OCI-M1 (cell line): ENCODE data around the gene MBTPS1.

Experiments used
- DNase-seq: peaks from one replicate; lab custom pipeline; 2025; lab: John Stamatoyannopoulos, UW

Gene MBTPS1

DNA sequence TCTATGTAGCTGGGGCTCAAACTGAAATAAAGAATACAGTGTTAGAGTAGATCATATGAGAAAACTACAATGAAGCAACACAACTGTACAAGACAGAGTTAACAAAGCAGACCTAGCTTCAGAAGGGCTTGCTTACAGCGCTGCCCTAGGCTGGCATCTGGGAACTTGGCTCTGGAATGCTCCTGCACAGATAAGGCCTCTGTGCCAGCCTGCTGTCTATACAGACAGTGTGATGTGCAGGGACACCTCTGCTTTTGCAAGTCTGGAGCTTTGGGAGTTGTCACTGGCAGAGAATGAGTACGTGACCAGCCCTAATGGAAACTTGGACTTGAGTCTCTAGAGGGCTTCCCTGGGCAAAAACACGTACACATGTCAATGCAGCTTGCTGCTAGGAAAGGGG, 42.0 kb downstream of the MBTPS1 start:
- no peak for DNase-seq

DNA sequence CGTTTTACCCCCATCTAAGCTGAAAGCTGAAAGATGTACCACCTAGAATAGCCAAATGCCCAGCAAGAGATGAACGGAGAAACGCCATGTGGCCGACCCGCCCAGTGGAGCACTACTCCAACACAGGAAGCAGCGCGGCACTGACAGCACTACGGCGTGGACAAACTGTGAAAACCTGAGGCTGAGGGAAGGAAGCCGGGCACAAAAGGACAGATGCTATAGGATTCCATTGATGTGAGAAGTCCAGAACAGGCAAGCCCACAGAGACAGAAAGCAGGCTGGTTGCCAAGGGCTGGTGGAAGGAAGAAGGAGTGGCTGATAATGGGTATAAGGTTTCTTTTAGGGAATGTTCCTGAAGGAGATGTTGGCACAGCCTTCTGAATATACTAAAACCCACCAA, 44.7 kb downstream of the MBTPS1 start:
- no peak for DNase-seq

DNA sequence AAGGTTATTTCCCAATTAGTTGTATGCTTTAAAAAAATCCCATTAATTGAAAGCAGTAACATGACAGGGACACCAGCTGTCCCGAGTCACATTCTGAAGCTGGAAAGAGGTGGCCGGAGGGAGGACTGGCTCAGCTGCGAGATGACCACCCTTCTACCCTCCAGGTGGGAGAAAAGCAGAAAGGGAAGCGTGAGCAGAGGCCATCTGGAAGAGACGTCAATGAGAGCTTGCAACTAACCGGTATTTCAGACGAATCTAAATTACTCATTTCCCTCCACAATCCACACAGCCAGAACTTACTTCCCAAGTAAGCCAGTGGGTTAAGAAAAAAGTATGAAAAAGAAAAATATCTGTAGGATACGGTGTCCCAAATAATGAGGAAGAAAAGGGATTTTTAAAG, 45.6 kb downstream of the MBTPS1 start:
- no peak for DNase-seq

DNA sequence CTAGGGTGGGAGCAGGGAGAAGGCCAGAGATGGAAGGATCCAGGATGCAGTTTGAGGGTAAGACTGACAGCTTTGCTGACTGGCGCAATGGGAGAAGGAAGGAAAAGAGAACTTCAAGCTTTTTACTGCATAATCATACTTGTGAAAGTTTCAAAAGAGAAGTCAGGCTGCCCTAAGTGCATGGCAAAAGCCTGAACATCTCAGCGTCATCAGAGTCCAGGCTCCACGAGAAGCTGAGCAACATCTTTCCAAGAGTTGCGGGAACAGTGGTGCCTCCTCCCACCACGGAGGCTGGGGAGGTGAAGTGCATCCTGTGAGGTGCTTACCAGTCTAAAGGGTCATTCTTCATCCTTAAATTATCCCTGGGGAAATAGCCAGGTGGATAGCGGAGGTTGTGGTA, 47.2 kb downstream of the MBTPS1 start:
- no peak for DNase-seq

DNA sequence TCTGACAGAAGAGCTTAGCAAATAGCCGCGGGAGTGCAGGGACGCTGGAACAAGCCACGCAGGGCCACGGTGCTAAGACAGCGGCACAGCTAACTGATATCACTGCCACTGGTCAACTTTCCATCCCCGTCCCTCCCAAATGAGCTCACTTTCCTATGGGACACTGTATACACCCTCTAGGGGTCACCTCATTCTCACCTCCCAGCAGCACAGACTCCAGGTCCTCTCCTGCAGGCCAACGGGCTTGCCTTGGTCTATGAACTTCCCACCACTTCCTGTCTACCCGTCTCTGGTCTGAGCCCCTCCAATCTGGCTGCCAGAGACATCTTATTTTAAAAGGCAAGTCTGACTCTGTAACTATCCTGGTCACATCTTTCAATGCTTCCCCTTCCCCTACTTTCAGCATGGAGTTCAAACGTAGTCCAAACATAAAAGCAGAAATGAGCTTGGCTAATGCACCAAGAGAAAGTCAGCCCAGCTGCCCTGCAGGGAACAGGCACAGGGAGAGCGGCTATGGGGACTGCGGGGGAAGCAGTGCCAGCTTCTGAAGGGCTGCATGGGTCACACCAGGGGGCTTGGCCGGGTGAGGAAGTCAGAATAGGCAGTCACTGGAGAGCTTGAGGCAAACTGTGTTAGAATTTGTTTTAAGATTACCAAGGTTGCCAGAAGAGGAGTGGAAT, 47.8 kb downstream of the MBTPS1 start:
- no peak for DNase-seq

DNA sequence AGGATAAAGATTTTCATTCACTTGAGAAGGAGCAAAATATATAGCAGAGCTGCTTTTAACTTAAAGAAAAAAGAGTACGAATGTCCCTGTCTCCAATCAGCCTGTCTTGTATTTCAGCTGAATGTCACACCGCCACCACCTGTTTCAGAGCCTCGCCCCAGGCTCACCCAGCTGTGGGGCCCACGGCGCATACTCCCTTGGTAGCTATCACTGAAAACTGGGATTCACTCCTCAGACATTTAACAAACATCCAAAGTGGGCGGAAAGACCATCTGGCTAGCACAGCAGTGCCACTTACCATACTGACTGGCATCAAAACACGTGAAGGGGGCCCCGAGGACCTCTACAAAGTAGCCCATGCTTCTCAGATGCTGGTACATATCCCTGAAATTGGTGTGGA, 48.7 kb downstream of the MBTPS1 start:
- DNase-seq = no peak

DNA sequence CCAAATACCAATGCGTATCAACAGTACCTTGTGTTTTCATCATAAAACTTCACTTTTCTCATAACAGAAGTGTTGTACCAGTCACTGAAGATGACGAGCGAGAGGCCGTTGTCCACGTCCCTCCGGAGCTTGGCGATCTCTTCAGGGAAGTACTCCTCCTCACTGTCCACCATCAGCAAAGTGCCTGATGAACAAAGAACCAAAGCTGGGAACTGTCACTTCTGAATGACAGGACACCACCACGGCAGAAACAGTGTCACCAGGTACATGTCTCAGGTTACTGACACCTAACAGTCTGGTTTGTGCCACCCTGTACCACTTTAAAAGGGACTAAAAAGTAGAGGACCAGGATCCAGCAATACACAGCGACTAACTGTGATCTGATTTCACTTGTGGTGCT, 49.1 kb downstream of the MBTPS1 start:
- DNase-seq = no peak

DNA sequence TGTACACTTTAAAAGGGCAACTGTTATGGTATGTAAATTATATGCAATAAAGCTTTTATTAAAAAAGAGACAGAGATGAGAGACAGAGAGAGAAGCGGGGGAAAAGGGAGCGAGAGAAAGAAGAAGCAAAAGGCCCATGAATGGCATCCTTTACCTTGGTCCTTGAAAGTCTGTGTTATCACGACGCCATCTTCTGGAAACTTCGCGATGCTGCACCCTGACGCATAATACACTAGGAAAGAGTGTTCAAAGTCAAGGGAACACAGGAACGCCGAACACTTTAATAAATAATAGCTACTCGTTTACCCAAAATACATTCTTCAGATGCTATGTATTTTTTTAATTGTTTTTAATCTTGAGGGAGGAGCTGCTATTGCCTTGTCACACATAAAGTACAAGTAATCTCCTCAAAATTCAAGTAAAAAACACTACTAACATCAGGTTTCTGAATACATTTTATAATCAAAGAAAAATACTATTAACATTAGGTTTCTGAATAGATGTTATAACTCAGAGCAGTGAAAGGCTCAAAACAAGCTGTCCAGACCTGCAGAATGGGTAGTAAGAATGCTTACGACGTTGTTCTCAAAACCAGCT, 51.1 kb downstream of the MBTPS1 start:
- peak; percentile 67 for DNase-seq

DNA sequence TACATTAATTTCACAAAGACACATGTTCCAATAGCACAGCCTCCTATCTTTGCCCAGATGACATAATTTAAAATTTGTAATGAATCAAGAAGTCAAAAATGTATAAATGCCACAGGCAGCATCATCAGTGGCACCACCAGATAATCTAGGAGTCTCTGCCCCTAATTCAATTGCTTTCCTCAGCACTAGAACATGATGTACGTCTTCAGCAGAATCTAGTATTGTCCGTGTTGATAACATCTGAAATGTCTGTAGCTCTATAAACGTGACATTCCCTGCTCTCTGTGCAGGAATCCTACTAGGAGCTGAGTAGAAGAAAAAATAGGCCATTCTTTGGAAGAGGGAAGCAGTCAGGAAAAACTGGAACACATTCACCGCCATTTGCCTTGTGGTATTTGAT, 52.8 kb downstream of the MBTPS1 start:
- no peak for DNase-seq

DNA sequence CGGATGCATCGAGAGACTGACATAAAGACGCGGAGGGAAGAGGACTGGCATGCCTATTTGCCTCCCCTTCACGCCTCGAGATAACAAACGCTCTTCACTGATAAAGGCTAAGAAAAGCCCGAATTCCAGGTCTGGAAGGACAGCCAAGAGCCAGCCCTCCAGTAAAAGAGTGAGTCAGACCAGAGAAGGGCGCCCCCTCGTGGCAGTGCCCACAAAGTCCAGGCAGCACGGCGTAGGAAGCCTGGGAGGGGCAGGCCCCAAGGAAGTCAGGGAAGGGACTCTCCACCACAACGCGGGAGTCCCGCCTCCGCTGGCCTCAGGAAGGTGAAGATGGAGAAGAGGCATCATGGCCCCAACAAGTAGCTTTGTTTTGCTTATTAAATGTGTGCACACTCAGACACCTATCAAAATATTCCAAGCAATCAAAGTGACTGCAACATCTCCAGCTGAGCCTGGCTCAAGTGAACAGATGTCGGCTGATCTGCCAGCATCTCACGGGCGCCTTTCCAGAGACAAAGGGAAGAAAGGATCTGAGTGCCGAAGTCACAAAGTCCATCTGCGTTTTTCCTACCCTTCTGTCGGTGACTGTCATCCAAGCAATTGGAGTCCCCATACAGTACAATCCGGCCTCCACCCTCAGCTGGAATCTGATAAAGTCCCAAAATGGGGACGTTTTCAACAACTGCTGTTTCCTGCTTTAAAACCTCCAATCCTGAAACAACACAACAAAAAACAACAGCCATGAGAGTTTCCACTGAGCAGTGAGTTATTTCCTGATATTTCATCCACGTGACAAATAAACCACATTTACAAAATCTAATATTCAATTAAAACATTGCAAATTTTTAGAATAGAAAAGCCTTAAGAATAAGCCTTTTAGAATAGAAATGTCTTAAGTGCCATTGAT, 53.8 kb downstream of the MBTPS1 start:
- DNase-seq = peak; percentile 81

DNA sequence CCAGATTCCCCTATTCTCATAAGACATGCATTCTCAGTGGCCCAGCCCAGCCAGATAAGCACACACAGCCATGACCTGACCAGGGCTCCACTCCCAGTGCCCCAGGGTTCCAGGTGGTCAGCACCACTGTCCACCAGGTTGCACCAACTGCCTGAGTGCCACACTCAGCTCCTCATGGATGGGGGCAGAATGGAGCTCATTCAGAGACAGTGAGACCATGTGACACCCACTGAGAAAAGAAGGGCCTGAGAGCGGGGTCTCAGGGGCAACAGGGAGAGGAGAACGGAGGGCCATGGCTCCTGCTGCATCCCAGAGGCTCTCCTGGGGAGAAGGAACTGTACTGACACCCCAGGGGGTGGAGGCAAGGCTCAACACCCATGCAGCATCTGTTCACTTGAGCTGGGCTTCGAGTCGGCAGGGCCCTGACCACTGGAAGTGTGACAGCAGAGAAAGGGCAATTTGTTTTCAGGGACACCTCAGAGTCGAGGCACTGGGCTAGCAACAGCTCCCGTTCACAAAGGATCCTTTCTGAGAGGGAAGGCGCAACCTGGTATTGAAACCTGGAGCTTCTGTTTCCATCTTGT, 55.4 kb downstream of the MBTPS1 start:
- no peak for DNase-seq

DNA sequence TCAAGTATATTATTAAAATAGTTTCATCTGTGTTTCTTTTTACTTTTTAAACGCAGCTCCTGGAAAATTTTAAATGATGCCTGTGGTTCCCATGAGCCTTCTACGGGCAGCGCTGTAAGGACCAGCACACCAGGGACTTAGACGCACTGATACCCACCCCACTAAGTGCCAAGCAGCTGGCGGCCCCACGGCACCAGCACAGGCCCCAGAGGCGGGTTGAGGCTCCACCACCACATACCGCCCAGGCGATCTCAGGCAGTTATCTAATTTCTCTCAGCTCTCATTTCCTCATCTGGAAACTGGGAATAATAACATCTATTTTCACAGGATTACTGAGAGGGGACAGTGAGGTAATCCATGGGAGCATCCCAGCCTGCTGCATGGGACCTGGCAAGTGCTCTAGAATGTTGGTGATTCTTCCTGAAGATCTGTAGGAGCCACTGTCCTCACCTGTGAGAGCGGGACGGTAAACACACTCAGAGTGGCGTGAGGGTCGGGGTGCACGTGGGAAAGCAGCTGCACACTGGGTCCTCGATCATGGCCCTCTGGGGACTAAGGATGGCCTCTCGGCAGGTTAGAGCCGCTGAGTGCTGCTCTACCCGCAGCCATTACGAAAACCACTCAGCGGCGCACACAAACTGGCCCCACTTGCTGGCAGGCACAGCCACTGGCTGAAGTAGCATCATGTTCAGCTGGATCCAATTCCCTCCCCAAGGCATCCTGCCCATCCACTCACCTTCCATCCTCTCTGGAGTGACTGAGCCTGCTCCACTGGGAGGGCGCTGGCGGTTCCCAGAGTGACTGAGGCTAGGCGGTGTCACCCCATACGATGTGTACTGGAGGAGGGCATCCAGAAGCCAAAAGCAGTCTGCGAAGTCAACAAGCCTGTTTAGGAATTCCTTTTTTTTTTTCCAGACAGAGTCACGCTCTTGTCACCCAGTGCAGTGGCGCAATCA, 56.5 kb downstream of the MBTPS1 start:
- no peak for DNase-seq

DNA sequence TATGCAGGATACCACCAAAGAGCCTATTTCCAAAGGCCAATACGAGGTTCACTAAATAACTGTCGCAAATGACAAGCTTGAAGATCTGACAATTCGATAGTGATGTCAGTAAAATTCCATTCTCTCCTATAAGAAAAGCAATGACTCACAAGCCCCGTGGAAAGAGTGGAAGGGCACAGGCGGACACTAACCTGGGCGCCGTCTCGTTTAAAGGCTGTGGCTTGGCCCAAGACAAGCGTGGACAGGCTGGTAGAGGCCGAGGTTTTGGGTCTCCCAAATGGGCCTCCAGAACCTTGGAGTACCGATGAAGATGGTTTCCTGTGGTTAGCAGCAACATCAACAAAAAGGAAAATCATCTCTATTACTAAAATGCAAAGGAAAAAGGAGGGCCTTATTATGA, 57.6 kb downstream of the MBTPS1 start:
- DNase-seq = no peak

DNA sequence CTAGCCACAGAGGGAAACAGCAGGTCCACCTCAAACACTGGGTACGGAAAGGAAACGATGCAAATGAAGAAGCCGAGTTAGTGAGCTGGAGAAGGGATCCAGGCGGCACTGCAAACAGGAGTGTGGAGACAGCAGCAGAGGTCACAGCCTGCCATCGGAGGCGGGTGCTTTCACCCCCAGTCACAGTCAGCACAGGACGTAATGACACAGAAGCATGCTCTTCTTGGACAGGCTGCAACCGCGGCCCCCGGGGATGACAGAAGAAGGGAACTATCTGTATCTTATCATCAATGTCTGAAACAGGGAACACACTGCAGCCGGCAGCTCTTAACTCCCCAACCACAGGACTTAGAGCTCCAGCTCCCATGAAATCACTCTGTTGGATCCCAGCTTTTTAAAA, 58.1 kb downstream of the MBTPS1 start:
- DNase-seq = no peak

DNA sequence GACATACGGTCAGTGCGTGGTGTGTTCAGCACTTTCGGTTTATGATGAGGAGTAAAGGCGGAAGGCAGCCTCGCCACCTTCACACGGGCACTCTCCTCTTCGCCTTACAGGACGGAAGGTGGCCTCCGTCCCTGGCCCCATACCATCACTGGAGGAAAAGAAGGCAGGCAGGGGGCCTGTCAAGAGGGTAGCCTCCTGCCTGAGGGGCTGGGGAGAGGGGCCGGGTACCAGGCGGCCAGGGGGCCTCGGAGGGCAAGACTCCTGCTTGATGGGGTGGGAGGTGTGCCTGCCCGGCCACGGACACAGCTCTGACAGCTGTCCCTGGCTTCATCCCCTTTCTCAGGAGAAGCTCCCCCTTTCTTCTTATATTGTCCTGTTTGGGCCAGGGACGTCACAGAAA, 58.5 kb downstream of the MBTPS1 start:
- DNase-seq = no peak

DNA sequence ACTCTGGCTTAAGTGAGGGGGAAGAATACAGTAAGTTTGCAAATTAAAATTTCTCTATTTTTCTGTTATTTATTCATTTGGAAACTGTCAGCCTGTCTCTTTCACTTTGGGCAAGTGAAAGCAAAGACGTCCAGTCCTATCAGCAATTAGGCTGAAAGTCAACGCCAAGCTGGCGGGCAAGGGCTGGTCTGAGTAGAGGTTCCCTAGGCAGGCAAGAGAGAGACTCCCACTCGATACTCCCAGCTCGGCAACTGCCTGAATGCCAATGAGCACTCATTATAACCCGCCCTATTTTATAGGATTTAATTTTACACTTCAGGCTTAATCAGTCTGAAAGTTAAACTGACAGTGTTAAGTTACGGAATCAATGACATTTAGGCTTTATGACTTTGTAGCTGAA, 59.8 kb downstream of the MBTPS1 start:
- no peak for DNase-seq

DNA sequence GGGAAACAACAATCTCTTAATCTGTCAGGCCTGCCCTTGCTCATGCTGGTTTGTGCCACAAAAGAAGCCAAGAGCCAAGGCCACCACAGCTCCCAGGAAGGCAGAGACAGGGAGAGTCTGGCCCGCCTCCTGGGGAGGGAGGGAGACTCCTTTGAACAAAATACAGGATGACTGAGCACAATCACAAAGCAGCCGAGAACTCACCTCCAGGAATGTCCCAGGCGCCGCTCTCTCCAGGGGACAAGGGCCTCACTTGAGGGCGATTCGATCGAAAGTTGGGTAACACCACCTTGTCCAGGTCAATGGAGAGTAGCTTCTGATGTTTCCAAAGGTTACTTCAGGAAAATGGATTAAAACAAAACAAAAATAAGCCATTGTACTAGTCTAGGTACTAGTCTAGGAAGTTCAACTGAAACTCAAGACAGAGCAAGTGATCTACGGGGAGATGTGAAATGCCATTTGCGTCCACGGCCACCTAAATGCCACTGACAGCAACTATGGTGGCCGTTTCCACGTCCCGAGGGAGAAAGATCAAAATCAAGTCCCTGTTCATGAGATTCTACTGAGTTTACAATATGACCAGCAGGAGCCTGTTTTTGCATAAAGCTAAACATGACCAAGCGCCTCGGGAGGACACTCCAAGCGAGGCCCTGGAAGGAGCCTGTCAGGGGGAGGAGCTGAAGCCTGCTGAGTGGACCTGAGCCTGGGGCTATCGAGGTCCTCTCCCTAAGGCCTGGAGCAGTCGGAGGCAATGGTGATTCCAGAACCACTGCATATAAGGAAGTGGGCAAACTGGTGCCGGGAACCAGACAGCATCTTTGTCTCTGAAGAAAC, 60.7 kb downstream of the MBTPS1 start:
- DNase-seq = no peak

DNA sequence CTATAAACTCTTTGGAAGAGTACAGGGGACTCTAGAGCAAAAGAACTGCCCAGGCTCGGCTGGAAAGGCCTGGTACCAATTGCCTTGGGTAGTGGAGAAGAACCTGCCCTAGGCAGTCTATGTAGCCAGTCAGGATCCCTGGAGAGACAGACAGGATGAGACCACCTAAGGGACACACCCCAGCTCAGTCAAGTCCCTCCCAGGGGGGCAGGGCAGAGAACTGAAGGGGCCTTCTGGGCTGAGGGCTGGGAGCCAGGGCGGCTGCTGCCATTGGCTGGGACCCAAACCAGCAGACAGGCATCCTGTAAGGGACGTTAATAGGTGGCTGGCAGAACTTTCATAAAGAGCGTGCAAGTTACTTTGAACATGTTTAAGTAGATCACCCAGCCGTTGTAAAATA, 61.4 kb downstream of the MBTPS1 start:
- DNase-seq = no peak

DNA sequence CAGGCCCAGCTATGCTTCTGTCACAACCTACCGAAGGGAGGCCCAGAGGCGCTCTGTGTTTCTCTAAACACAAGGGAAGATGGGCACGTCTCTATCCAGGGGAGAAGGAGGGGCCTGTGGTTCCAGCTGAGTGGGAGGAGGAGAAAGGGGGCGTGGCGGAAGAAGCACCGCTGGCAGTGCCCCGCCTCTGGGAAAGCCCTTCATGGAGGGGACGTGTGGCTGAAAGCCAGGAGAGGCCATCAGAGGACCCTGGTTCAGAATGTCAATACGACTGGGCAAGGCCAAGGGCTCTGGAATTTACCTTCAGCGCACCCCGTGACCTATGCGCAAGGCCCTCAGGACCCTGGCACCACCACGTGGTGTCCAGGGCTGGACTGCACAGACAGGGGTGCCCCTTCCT, 61.8 kb downstream of the MBTPS1 start:
- DNase-seq = no peak

DNA sequence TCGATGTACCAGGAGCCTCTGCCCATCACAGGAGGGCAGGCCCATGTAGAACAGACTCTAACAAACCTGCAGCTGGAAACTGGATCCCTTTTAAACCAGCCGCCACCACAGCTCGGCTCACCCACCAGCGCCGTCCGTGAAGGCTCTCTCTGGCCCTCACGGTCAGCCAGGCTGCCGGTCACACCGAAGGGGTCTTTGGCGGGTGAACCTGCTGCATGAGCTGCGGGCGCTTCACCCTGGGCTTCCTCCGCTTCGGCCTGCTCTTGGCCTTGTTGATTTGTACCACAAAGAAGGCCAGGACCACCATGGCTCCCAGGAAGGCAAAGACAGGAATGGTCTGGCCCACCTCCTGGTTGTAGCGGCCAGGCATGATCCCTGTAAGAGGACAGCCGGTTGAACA, 62.5 kb downstream of the MBTPS1 start:
- DNase-seq = no peak

DNA sequence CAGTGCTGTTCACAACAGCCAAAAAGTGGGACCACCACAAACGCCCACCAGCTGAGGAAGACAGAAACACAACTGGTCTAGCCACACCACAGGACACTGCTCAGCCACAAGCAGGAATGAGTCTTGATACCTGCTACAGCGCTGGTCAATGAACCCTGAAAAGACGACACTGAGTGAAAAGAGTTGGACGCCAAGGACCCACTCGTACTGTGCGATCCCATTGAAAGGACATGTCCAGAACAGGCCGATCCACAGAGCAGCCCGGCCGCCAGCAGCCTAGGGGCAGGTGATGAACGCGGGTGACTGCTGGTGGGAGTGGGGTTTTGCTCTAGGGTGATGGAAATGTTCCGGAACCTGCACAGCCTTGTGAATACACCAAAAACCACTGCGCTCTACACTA, 63.5 kb downstream of the MBTPS1 start:
- DNase-seq = no peak
